OCI-LY1 (cell line): ENCODE results near the gene MARCOL.
A peak's percentile ranks its signal among the peaks of the same experiment; 100 is the strongest.

Experiments
- H2AFZ ChIP-seq: fragments of 200-600 bp; sonication (generic), shearing (Covaris generic); 2 replicates; pipeline ENCODE4 v1.6.0; 2014; ENCODE audit warnings: antibody characterized with exemption, mild to moderate bottlenecking, low read length
- H3F3A ChIP-seq: fragments of 200-600 bp; sonication (generic), shearing (Covaris generic); 2 replicates; pipeline ENCODE4 v1.6.0; 2014; ENCODE audit warnings: mild to moderate bottlenecking, antibody characterized with exemption, low read length, moderate library complexity; ENCODE audit not compliant: insufficient read depth
- H3K27ac ChIP-seq: fragments of 200-600 bp; sonication (generic); 2 replicates; pipeline ENCODE4 v1.5.1; 2014; ENCODE audit warnings: low read length, mixed run types, mild to moderate bottlenecking, low read depth; ENCODE audit not compliant: poor library complexity, severe bottlenecking
- H3K27me3 ChIP-seq: fragments of 200-600 bp; sonication (generic); 2 replicates; pipeline ENCODE4 v1.6.0; 2014; ENCODE audit warnings: antibody characterized with exemption, mild to moderate bottlenecking, low read length, moderate library complexity; ENCODE audit not compliant: insufficient read depth
- H3K36me3 ChIP-seq: fragments of 200-600 bp; sonication (generic); 2 replicates; pipeline ENCODE4 v1.6.1; 2014; ENCODE audit warnings: mild to moderate bottlenecking, antibody characterized with exemption, low read length, moderate library complexity, mixed read lengths; ENCODE audit not compliant: insufficient read depth
- H3K4me1 ChIP-seq: fragments of 200-600 bp; sonication (generic); 2 replicates; pipeline ENCODE4 v1.5.1; 2014; ENCODE audit warnings: mild to moderate bottlenecking, low read length, moderate library complexity; ENCODE audit not compliant: insufficient read depth, severe bottlenecking
- H3K4me2 ChIP-seq: fragments of 200-600 bp; sonication (generic), shearing (Covaris generic); 2 replicates; pipeline ENCODE4 v1.6.1; 2014; ENCODE audit warnings: low read length
- H3K4me3 ChIP-seq: fragments of 200-600 bp; sonication (generic); 2 replicates; pipeline ENCODE4 v1.5.1; 2014; ENCODE audit warnings: low read length, low read depth, mild to moderate bottlenecking, mixed read lengths; ENCODE audit not compliant: poor library complexity, severe bottlenecking
- H3K79me2 ChIP-seq: fragments of 200-600 bp; shearing (Covaris generic); 2 replicates; pipeline ENCODE4 v1.6.1; 2016; ENCODE audit warnings: mixed run types, low read length, mixed read lengths; ENCODE audit not compliant: insufficient read depth
- H3K9ac ChIP-seq: fragments of 200-600 bp; sonication (generic), shearing (Covaris generic); 2 replicates; pipeline ENCODE4 v1.6.1; 2014; ENCODE audit warnings: mild to moderate bottlenecking, low read length, mixed read lengths
- H3K9me2 ChIP-seq: fragments of 200-600 bp; sonication (generic), shearing (Covaris generic); 2 replicates; pipeline ENCODE4 v1.6.1; 2014; ENCODE audit warnings: low read depth, mild to moderate bottlenecking, low read length, mixed read lengths
- H3K9me3 ChIP-seq: fragments of 200-600 bp; shearing (Covaris generic); 2 replicates; pipeline ENCODE4 v1.6.1; 2014; ENCODE audit warnings: low read length, mixed read lengths
- H4K20me1 ChIP-seq: fragments of 200-600 bp; sonication (generic), shearing (Covaris generic); 2 replicates; pipeline ENCODE4 v1.6.0; 2016; ENCODE audit warnings: mild to moderate bottlenecking, low read length; ENCODE audit not compliant: insufficient read depth
- CTCF ChIP-seq: fragments of 200-600 bp; sonication (generic), shearing (Covaris generic); IDR thresholded peaks from 2 replicates; pipeline ENCODE4 v1.5.1; 2017; ENCODE audit warnings: mild to moderate bottlenecking, antibody characterized with exemption, low read length, moderate library complexity, mixed read lengths
- EZH2 ChIP-seq: fragments of 200-600 bp; sonication (generic), shearing (Covaris generic); IDR thresholded peaks from 2 replicates; pipeline ENCODE4 v1.8.0; 2017; ENCODE audit warnings: borderline replicate concordance, mixed run types, mild to moderate bottlenecking, antibody characterized with exemption, low read length, moderate library complexity, mixed read lengths

MARCOL gene

DNA sequence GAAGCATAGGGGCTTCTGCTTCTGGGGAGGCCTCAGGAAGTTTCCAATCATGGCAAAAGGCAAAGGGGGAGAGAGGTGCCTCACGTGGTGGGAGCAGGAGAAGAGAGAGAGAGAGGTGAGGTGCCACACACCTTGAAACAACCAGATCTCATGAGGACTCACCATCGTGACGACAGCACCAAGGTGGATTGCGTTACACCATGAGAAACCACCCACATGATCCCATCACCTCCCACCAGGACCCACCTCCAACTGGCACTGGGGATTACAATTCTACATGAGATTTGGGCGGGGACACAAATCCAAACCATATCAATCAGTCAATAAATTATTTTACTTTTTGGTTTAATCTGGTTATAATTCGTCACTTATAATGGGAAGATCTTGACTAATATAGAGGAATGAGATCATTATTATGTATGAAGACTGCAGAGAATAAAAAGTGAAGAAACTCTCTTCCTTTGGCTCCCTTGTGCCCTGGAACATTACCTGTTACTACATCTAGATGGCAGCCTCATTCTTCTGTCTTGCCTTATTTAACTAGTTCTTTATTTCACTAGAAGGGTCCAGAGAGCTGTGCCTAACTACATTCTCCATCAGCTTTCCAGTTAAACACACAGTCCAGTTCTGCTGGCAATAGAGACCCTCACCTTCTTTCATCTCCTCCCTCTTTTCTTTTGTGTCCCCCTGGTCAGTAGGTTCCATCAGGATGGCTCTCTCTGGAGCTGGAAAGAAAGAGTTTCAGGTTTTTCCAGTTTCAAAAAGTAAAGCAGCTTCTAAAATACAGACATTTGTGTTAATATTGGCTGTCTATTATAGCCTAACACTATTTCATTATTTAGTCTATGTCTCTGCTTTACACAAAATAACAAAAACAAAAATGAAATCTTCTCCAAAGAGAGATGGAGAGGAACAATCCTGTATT lies 52.2 kb downstream of the MARCOL start:
- Histone ChIP-seq H3K9ac (no peak overlapping the region), H3K27me3 (0 out of 2 replicates have a peak, but pooled peaks cover 3% of the 10 kb centered on the region)
- no peak for TF ChIP-seq EZH2
- peak; percentile 56 for TF ChIP-seq CTCF

More for the DNA sequence above, 52.2 kb downstream of the MARCOL start:
- no peaks in the 10 kb centered on the region for H3K9me2 ChIP-seq
- H3K27ac ChIP-seq: no peak overlapping the region
- no peak overlapping the region for H3K4me2 ChIP-seq
- no peaks in the 10 kb centered on the region for H3K36me3 ChIP-seq
- no peak overlapping the region for H3K4me3 ChIP-seq
- H3F3A ChIP-seq: no peaks in the 10 kb centered on the region
- no peaks in the 10 kb centered on the region for H3K79me2 ChIP-seq
- no peak overlapping the region for H2AFZ ChIP-seq
- H3K4me1 ChIP-seq: no peaks in the 10 kb centered on the region
- H3K9me3 ChIP-seq: no peaks in the 10 kb centered on the region
- H4K20me1 ChIP-seq: no peaks in the 10 kb centered on the region
